ENCODE measurements around the gene RAMP1. TPM values are rescaled to one million over a fixed set of nuclear protein-coding genes. Genes with fewer than 3 reads are reported as not detected.

The RAMP1 gene
- total and polyA plus RNA-seq, 2 of the 4 experiments (the other 2 are of a cell fraction): 15.8 to 77.1 TPM

DNA sequence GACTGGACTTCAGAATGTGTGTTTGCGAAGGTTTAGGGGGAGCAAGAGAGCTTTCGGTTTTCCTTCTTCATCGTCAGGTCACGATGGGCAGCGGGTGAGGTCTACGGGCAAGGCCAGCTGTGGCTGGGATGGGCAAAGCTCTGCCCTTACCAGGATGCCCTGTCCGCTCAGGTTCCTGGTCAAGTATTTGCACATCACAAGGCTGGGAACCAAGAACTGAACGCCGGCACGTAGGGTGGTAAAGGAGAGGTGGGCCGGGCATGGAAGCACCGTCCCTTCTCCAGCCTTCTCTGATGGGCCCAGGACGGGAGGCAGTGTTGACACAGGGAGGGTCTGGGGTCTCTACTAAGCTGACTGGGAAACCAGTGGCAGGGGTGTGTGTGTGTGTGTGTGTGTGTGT is 56.9 kb downstream of the RAMP1 start:
- Histone ChIP-seq H4K91ac (ENCODE audit: insufficient read depth, low read depth, low read length) (no peak overlapping the region), H2BK15ac (ENCODE audit: low read depth, low read length) (no peak overlapping the region), H4K8ac (ENCODE audit: low read depth in 2 of 2, low read length in 2 of 2) (no peak overlapping the region), H3K4ac (ENCODE audit: low read depth, low read length) (no peak overlapping the region), H3K79me1 (ENCODE audit: low read depth in 1 of 2, low read length in 2 of 2) (no peaks in the 10 kb centered on the region), H3K9me3 (ENCODE audit: control insufficient read depth, insufficient read depth, low read length) (no peaks in the 10 kb centered on the region), H3K4me1 (ENCODE audit: control insufficient read depth, insufficient read depth, low read length) (no peaks in the 10 kb centered on the region), H3K23ac (ENCODE audit: low read depth, low read length) (no peak overlapping the region), H2BK120ac (ENCODE audit: low read depth, low read length) (no peak overlapping the region), H3K4me3 (ENCODE audit: insufficient read depth, low read depth, low read length) (no peak overlapping the region), H3K4me2 (ENCODE audit: low read depth, low read length) (no peak overlapping the region), H4K5ac (ENCODE audit: low read depth, low read length) (no peak overlapping the region), H2BK20ac (ENCODE audit: low read depth, low read length) (no peak overlapping the region), H4K20me1 (ENCODE audit: insufficient read depth, low read length) (no peaks in the 10 kb centered on the region), H3K9ac (ENCODE audit: low read depth, low read length) (no peak overlapping the region), H2BK5ac (ENCODE audit: low read depth, low read length, poor library complexity, severe bottlenecking) (no peak overlapping the region), H3K14ac (replicated peaks; ENCODE audit: low read depth, low read length) (no peak overlapping the region), H3K27me3 (ENCODE audit: control insufficient read depth, insufficient read depth, low read length) (peaks cover 3% of the 10 kb centered on the region), H3K36me3 (ENCODE audit: control insufficient read depth, insufficient read depth, low read length) (no peaks in the 10 kb centered on the region), H3K9me1 (ENCODE audit: insufficient read depth, low read length) (no peaks in the 10 kb centered on the region), H2AK5ac (ENCODE audit: low read depth, low read length) (no peak overlapping the region), H3K56ac (ENCODE audit: extremely low read depth, insufficient read depth, low read length) (no peak overlapping the region), H3K18ac (ENCODE audit: low read depth, low read length) (no peak overlapping the region), H2AK9ac (replicated peaks; ENCODE audit: low read depth, low read length, poor library complexity) (no peak overlapping the region), H2AFZ (replicated peaks; ENCODE audit: low read length, poor library complexity) (no peak overlapping the region), H3K27ac (ENCODE audit: insufficient read depth, low read length) (no peak overlapping the region)
- intact Hi-C loops (cut with micrococcal nuclease): no loop called here
- dilution Hi-C loops (cut with HindIII; ENCODE audit: low sequenced_read_pairs, unreplicated experiment): no loop called here
- in situ Hi-C loops (cut with MboI; ENCODE audit: low sequenced_read_pairs): no loop called here
- ChIA-PET POLR2A (ENCODE audit: unreplicated experiment) (no interaction called here), CTCF (interaction anchor here (1.1 kb wide), 1 partner anchor 347 kb away, joined by 3 read pairs; no protein-coding TSS in a partner anchor)
- TF ChIP-seq CEBPB (IDR thresholded peaks at IDR 0.05; ENCODE audit: low read depth, low read length) (no peak), FOS (IDR thresholded peaks at IDR 0.05; ENCODE audit: low read depth, low read length) (no peak), SMC3 (IDR thresholded peaks at IDR 0.05; ENCODE audit: low read depth, low read length) (no peak), CTCF (conservative IDR thresholded peaks at IDR 0.05; ENCODE audit: low read depth, low read length) (no peak), NFE2L2 (IDR thresholded peaks at IDR 0.05; ENCODE audit: low read depth, low read length) (no peak), RCOR1 (IDR thresholded peaks at IDR 0.05; ENCODE audit: insufficient replicate concordance, low read length) (no peak), MXI1 (IDR thresholded peaks at IDR 0.05; ENCODE audit: borderline replicate concordance, low read depth, low read length) (no peak), BHLHE40 (IDR thresholded peaks at IDR 0.05; ENCODE audit: low read depth, low read length) (no peak), RFX5 (IDR thresholded peaks at IDR 0.05; ENCODE audit: low read depth, low read length) (no peak), ELK1 (IDR thresholded peaks at IDR 0.05; ENCODE audit: borderline replicate concordance, low read depth, low read length) (no peak), RAD21 (IDR thresholded peaks at IDR 0.05; ENCODE audit: low read length) (no peak), MAZ (IDR thresholded peaks at IDR 0.05; ENCODE audit: borderline replicate concordance, low read depth, low read length) (no peak)
- no TSS peak for BruUV-seq (replicated peaks)
- 97% methylated on average over 6 of the region's 13 CpGs; no CpG with 5 or more reads in 1 of the 2 experiments for WGBS, 2 experiments (ENCODE audit: extremely low coverage in 2 of 2, insufficient read length in 1 of 2)
- no peak for ATAC-seq (ENCODE audit: low read depth)
- DNase-seq: no peak
